AG09309 (cell line): ENCODE measurements around the gene SERPINH1.

Source experiments
- DNase-seq: peaks from one replicate; pipeline ENCODE4 v3.0.0-alpha.2; 2010; ENCODE audit warnings: low read depth
- H3K4me3 ChIP-seq: 2 replicates; pipeline ENCODE4 v1.5.1; 2011; ENCODE audit warnings: mild to moderate bottlenecking, low read depth, low read length, moderate library complexity; ENCODE audit not compliant: control insufficient read depth
- CTCF ChIP-seq: IDR thresholded peaks from 2 replicates; pipeline ENCODE4 v1.5.1; 2011; ENCODE audit warnings: mild to moderate bottlenecking, low read depth, low read length, inconsistent platforms; ENCODE audit not compliant: insufficient read depth, control insufficient read depth; ENCODE audit errors: missing control alignments

Gene SERPINH1

GRCh38 chr11:75536786-75537641, 25.0 kb upstream of the SERPINH1 start:
- TF ChIP-seq CTCF = no peak
- H3K4me3 ChIP-seq = no peak overlapping the region
- DNase-seq = no peak

- DNase-seq = no peak
- H3K4me3 ChIP-seq = no peak overlapping the region
- no peak for TF ChIP-seq CTCF
Observed at GRCh38 chr11:75537740-75538139, 24.3 kb upstream of the SERPINH1 start.

GRCh38 chr11:75538150-75538942, 23.7 kb upstream of the SERPINH1 start:
- H3K4me3 ChIP-seq = no peak overlapping the region
- TF ChIP-seq CTCF = no peak
- DNase-seq = no peak

GRCh38 chr11:75539459-75540334, 22.4 kb upstream of the SERPINH1 start:
- no peak for TF ChIP-seq CTCF
- no peak for DNase-seq
- H3K4me3 ChIP-seq = no peak overlapping the region

- H3K4me3 ChIP-seq = no peak overlapping the region
- DNase-seq = no peak
- no peak for TF ChIP-seq CTCF
Observed at GRCh38 chr11:75541193-75542087, 20.6 kb upstream of the SERPINH1 start.
